Activated CD4-positive, alpha-beta T cell treated with anti-CD3 and anti-CD28 coated beads, Interleukin-2, amount 50 U/mL, for 24 hours (primary cell): ENCODE data around the gene VPS37C.
A peak's percentile ranks its signal among the peaks of the same experiment; 100 is the strongest.
"Not testable (repeated sequence)": the region's sequence is repeated elsewhere in the genome, so short reads cannot be mapped to it uniquely, and the experiment has no call there.

Experiments
- DNase-seq, 2 donors: peaks; one replicate each; pipeline ENCODE4 v3.0.0-alpha.2; 2020; ENCODE audit warnings: low read depth in 1 of 2, low spot score in 1 of 2

The VPS37C gene

DNA sequence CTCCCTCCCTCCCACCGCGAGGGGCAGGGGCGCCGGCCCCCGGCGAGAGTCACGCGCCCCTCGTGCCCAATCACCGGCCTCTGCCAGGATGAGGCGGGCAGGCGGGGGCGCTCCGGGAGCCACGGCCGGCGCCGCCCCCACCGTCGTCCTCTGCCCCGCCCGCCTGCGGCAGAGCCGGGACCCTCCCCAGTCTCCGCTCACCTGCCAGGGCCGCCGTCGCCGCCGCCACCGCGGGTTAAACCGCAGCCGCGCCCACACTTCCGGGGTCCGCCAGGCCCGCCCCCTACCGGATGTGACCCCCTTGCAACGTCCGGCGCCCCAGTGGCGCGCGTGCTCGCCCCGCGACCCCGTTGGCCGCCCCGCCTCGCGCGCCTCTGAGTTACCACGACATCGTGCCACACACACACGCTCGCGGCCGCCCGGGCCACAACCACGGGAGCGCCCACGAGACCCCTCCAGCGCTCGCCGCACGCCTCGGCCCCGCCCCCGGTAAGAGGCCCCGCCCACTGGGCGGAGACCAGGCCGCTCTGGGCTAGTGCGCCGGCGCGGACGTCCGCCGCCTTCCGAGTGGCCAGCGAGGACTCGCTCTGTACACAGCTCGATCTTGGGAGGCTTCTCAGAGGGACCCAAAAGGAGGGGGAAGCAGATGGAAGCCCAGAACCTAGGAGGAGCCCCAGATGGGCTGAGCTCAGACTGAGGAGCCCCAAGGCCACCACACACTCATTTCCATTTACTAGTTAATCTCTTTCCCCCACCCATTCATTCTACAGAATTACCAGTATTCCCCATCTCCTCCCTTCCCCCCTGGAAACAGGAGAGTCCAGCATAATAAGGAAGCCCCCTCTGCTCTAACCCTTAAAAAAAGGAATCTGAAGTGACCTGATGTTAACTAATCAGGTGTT, at the start of gene VPS37C:
TSS of gene VPS37C (minus strand) at position 237 of the 902 bp plus-strand sequence. CDS start 22,597 bp downstream, outside the sequence.
- peak; percentile 88 to 93 for DNase-seq

DNA sequence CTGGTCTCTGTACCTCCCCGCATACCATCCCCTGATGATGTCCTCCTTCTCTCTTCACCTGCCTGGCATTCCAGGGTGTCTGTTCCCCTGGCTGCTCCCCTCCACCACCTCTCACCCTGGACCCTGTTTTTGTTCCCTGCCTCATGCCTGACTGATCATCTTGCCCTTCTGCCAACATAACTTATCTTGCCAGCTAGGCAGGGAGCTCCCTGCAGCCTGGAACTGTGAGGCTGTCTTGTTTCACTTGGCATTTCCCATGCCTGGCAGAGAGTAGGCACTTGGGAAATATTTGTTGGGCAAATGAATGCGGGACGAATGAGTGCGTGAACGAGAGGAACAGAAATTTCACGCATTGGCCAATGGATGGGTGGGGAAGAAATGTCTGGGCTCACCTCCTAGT, 49.4 kb upstream of the VPS37C start:
- not testable (repeated sequence) for DNase-seq

- DNase-seq, result not testable (repeated sequence)
These were observed 46.5 kb upstream of the VPS37C start for GRCh38 chr11:61207636-61208310.

DNA sequence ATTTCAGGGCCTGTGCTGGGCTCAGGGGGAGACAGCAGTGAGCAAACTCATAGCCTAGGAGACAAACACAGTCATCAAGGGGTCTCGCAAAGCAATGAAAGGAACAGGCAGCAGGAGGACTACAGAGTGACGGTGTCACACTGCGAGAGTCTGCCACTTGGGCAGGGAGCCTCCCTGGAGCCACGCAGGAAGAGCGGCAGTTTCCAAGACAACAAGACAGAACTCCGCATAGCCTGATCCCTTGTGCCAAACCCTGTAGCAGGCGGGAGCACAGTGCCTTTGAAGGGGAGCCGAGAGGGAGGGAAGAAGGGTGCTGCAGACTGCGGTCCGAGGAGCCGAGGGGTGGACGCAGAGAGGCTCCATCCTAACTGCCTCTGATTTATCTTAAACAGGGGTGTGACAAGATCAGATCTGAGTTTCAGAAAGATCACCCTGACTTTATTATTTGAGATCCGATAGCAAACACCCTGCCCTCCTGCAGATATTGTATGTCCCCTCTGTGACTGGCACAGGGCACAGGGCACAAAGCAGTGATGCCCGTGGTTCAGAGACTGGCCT, 43.4 kb upstream of the VPS37C start:
- DNase-seq, result not testable (repeated sequence)

DNA sequence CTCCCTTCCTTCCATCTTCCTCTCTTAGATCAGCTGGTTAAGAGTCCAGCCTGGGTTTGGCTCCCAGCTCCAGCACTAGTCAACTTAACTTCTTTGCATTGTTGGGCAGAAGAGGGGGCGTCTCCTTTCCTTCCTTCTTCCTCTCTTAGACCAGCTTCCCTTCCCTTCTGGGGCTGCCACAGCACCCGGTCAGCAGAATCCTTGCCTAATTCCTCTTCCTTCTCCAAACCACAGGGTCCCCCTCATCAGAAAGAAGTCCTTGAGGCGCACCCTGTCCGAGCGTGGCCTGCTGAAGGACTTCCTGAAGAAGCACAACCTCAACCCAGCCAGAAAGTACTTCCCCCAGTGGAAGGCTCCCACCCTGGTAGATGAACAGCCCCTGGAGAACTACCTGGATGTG, 42.6 kb upstream of the VPS37C start:
- not testable (repeated sequence) for DNase-seq

GRCh38 chr11:61202950-61203746, 41.9 kb upstream of the VPS37C start, which contains the start of gene PGA3:
Gene PGA3 (plus strand): TSS chr11:61203515. CDS start chr11:61203565, 50 bp downstream.
- not testable (repeated sequence) for DNase-seq

DNA sequence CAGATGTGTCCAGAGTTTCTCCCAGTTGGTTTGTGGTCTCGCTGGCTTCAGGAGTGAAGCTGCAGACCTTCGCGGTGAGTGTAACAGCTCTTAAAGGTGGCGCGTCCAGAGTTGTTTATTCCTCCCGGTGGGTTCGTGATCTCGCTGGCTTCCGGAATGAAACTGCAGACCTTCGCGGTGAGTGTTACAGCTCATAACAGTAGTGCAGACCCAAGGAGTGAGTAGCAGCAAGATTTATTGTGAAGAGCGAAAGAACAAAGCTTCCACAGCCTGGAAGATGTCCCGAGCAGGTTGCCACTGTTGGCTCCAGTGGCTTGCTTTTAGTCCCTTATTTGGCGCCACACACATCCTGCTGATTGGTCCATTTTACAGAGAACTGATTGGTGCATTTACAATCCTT, 40.2 kb upstream of the VPS37C start:
- no peak for DNase-seq

- no peak for DNase-seq
These were observed 37.8 kb upstream of the VPS37C start for GRCh38 chr11:61198948-61199523.

GRCh38 chr11:61198361-61198760, 37.1 kb upstream of the VPS37C start:
- DNase-seq, result no peak

DNA sequence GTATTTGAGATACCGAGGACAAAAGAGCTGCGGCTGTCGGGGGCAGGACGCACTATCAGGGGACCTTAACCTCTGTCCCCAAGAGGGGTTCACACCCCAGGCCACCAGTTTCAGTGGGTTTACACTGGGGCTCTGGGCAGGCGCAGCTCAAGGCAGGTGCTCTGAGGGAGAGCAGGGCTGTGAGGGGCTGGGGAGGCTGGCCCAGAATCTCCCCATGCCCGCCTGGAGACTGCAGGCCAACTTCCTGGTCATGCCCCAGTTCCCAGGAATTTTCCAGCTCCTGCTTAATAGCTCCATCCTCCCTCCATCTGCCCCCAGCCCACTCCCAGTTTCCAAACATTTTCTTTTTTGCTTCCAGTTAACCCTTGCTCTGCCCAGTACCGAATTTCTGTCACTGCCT, 34.5 kb upstream of the VPS37C start:
- no peak for DNase-seq

DNA sequence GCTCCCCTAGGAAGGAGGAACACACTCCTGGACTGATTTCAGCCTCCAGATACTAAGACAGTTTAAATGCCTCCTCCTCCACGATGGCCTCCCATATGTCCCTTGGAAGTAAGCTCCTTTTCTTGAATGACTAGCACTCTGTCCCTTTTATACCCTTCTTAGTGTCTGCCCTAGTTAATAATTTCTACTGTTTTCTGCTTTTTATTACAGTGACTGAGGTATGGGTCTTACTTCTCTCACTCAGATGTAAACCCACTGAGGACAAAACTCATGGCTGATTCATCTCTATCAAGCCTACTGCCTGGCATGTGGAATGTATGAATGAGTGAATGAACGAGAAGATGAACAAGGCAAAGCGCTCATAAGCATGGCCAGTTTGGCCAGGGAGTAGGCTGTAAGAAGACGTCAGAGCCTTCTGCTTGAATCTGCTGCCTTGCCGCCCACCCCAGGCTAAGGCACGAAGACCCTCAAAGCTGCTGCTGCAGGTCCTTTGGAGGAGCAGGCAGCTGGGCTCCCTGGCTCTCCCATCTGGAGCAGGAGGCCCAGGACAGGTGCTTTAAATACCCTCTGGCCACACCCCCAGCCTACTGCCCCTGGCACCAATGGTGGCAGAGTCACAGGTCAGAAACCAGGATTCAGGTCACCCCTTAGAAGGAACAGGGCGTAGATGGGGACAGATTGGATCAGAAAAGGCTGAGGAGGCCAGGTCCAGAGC, 33.9 kb upstream of the VPS37C start:
- DNase-seq, result no peak

DNA sequence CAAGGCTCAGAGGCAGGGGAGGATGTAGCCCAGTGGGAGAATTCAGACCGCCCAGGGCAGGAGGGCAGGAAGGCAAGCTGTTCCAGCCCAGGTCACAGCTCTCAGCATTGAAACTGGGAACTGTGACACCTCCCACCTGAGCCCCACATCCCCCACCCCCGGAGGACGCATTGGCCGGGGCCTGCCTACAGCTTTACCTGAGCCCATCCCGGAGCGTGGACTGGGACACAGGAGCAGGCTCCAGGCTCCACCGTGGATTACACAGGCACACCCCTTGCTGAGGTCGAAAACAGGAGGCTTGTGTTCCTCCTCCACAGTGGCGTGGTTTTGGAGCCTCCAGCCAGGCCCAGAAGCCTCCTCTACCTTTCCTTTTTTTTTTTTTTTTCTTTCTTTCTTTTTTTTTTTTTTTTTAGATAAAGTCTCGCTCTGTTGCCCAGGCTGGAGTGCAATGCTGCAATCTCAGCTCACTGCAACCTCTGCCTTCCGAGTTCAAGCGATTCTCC, 33.0 kb upstream of the VPS37C start:
- DNase-seq, result no peak

DNA sequence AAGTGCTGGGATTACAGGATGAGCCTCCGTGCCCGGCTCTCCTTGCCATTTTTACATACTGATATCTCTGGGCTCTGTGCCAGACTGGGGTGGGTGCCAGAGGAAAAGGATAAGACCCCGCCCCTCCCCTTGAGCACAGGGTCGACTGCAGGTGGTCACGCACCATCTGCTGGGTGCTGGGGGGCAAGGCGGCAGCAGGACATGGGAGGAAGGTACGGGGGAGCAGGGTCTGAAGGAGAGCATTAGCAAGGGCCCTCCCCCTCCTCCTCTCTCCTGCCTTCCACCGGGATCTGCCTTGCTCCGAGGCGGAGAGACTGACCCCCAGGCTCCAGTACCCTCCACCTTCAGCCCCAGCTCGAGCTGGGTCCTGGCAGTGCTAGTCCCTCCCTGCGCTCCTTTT, 32.4 kb upstream of the VPS37C start:
- no peak for DNase-seq

GRCh38 chr11:61189933-61190332, 28.7 kb upstream of the VPS37C start:
- no peak for DNase-seq

GRCh38 chr11:61187505-61188130, 26.4 kb upstream of the VPS37C start:
- DNase-seq, result peak; percentile 60 to 78

GRCh38 chr11:61186504-61186903, 25.3 kb upstream of the VPS37C start:
- DNase-seq, result no peak

- DNase-seq, result no peak
These were observed 22.4 kb upstream of the VPS37C start for GRCh38 chr11:61183645-61184044.

GRCh38 chr11:61181489-61181888, 20.3 kb upstream of the VPS37C start:
- no peak for DNase-seq

- not testable (repeated sequence) for DNase-seq
These were observed 19.0 kb upstream of the VPS37C start for GRCh38 chr11:61180205-61180604.
